Activated CD4-positive, CD25-positive, alpha-beta regulatory T cell treated with anti-CD3 and anti-CD28 coated beads, Interleukin-2, amount 50 U/mL, for 72 hours (primary cell): Measurements from ENCODE around the gene ANKRD24.
"Not testable (repeated sequence)": the region's sequence is repeated elsewhere in the genome, so short reads cannot be mapped to it uniquely, and the experiment has no call there.

Experiments
- DNase-seq: peaks from one replicate; pipeline ENCODE4 v3.0.0; 2021

The ANKRD24 gene

GRCh38 chr19:4174213-4174894, 8.1 kb upstream of the ANKRD24 start:
- no peak for DNase-seq

GRCh38 chr19:4174895-4175668, 7.4 kb upstream of the ANKRD24 start:
- no peak for DNase-seq

GRCh38 chr19:4175669-4175931, 6.9 kb upstream of the ANKRD24 start:
- DNase-seq, result no peak

GRCh38 chr19:4177146-4177545, 5.3 kb upstream of the ANKRD24 start:
- DNase-seq, result no peak

GRCh38 chr19:4178990-4179389, 3.5 kb upstream of the ANKRD24 start:
- DNase-seq, result no peak

GRCh38 chr19:4181053-4181508, 1.4 kb upstream of the ANKRD24 start:
- DNase-seq, result no peak

- DNase-seq, result no peak
These were observed 1.7 kb downstream of the ANKRD24 start for GRCh38 chr19:4183967-4184717.

- no peak for DNase-seq
These were observed 2.3 kb downstream of the ANKRD24 start for GRCh38 chr19:4184718-4185352.

- DNase-seq, result no peak
These were observed 3.1 kb downstream of the ANKRD24 start for GRCh38 chr19:4185413-4186086.

- DNase-seq, result peak; percentile 84
These were observed 3.9 kb downstream of the ANKRD24 start for GRCh38 chr19:4186087-4186993.

- DNase-seq, result no peak
These were observed 5.0 kb downstream of the ANKRD24 start for GRCh38 chr19:4187313-4188122.

- DNase-seq, result no peak
These were observed 7.2 kb downstream of the ANKRD24 start for GRCh38 chr19:4189641-4190040.

- DNase-seq, result not testable (repeated sequence)
These were observed 10.0 kb downstream of the ANKRD24 start for GRCh38 chr19:4192537-4192936.

GRCh38 chr19:4194353-4194752, 11.9 kb downstream of the ANKRD24 start:
- DNase-seq, result no peak

- DNase-seq, result no peak
These were observed 13.5 kb downstream of the ANKRD24 start for GRCh38 chr19:4196009-4196408.

- DNase-seq, result no peak
These were observed 14.2 kb downstream of the ANKRD24 start for GRCh38 chr19:4196587-4197148.

- no peak for DNase-seq
These were observed 14.7 kb downstream of the ANKRD24 start for GRCh38 chr19:4197228-4197624.

- no peak for DNase-seq
These were observed 15.4 kb downstream of the ANKRD24 start for GRCh38 chr19:4197625-4198466.

GRCh38 chr19:4198467-4199126, 16.1 kb downstream of the ANKRD24 start:
- no peak for DNase-seq
